Heart left ventricle (tissue), 16 donors: ENCODE data around the gene SLC23A2. TPM values are rescaled to one million over a fixed set of nuclear protein-coding genes. Genes with fewer than 3 reads are reported as not detected.

Experiments used
- ATAC-seq, 4 donors: fragments of 200-7000 bp; cut with Tn5 transposase; one replicate each; pipeline ENCODE4 v1.9.1; 2020 to 2022; ENCODE audit warnings: moderate library complexity in 4 of 4, mild to moderate bottlenecking in 3 of 4, moderate number of reproducible peaks in 1 of 4
- DNase-seq, 5 donors: peaks; one replicate each; pipeline ENCODE4 v3.0.0-alpha.2; 2020
- H3K27ac ChIP-seq, 12 donors: fragments of 200-600 bp; sonication (generic) in 4 of 12; one replicate each; pipeline versions ENCODE4 v1.5.0 to v1.8.0; 2016 to 2022; ENCODE audit warnings: mild to moderate bottlenecking in 2 of 12
- H3K27me3 ChIP-seq, 9 donors: fragments of 200-600 bp; sonication (generic) in 2 of 9; one replicate each; pipeline versions ENCODE4 v1.5.1 to v1.8.0; 2016 to 2022; ENCODE audit warnings: mild to moderate bottlenecking in 3 of 9
- H3K36me3 ChIP-seq, 9 donors: fragments of 200-600 bp; sonication (generic) in 2 of 9; one replicate each; pipeline versions ENCODE4 v1.5.0 to v1.8.0; 2018 to 2022; ENCODE audit warnings: mild to moderate bottlenecking in 2 of 9
- H3K4me1 ChIP-seq, 12 donors: fragments of 200-600 bp; sonication (generic) in 4 of 12; one replicate each; pipeline versions ENCODE4 v1.5.0 to v1.8.0; 2016 to 2022; ENCODE audit warnings: mild to moderate bottlenecking in 3 of 12
- H3K4me3 ChIP-seq, 12 donors: fragments of 200-600 bp; sonication (generic) in 4 of 12; one replicate each; pipeline versions ENCODE4 v1.5.0 to v1.8.0; 2017 to 2022; ENCODE audit warnings: mild to moderate bottlenecking in 9 of 12, moderate library complexity in 4 of 12
- H3K9me3 ChIP-seq, 12 donors: fragments of 200-600 bp; sonication (generic) in 4 of 12; one replicate each; pipeline versions ENCODE4 v1.5.0 to v1.8.0; 2016 to 2022; ENCODE audit warnings: mild to moderate bottlenecking in 1 of 12
- POLR2A ChIP-seq, 2 donors: fragments of 450-650 bp; IDR thresholded peaks; one replicate each; pipeline ENCODE4 v1.6.1; 2017; ENCODE audit warnings: antibody characterized with exemption in 2 of 2, mild to moderate bottlenecking in 2 of 2, moderate library complexity in 2 of 2
- WGBS, 4 donors: extraction: QIAGEN DNeasy Blood & Tissue Kit in 2 of 4; methylation state at CpG; one replicate each; pipeline versions ENCODE4 v1.1.5 to v1.1.7; 2013 to 2018; 5-methylcytosine and 5-hydroxymethylcytosine counted together
- intact Hi-C, 10 donors: fragments of 100-400 bp; cut with DNase I; formaldehyde crosslinking; loops; one replicate each; pipeline versions ENCODE4 v1.11.1 to v1.14.2; 2022
- polyA plus RNA-seq, 2 donors: library from polyadenylated mRNA; stranded (reverse); fragments of 200-250 nt; gene quantifications; one replicate each; pipeline ENCODE4 v1.2.3, GENCODE V29; 2013
- total RNA-seq, 9 donors: library from RNA; depleted of rRNA in 2 of 9; stranded (reverse); fragments of >200 nt in 2 of 9; fragmentation: NEBNext Ultra II Directional in 3 of 9; extraction: Animal tissue kit (Norgen Biotek cat#: 25700) in 3 of 9; gene quantifications; one replicate each; pipeline versions ENCODE4 v1.1.0 to v1.2.4, GENCODE V29; 2016 to 2023
- TF ChIP-seq, protein P1 (sequence below), 12 donors: fragments of 200-600 bp; sonication (generic) in 4 of 12; IDR thresholded peaks; one replicate each; pipeline versions ENCODE4 v1.5.0 to v1.8.0; 2018 to 2022; ENCODE audit warnings: antibody characterized with exemption in 12 of 12, mild to moderate bottlenecking in 5 of 12
- donor health status: ischemic (EF 13 %, LVEDD 7.1; RV severe dilation, severe dysfunction).
- donor health status: healthy with polysubstance abuse.
- donor health status: DM: no; HTN: yes; CAD: no.
- donor health status: DM: no; HTN: no; CAD: no.
- donor health status: ischemic (EF 25% LVEDD 6.9; RV normal size, moderate dysfunction).
- donor health status: ischemic (EF 25% LVEDD 5.7; RV mildly dilated, moderate dysfunction).
- donor health status: healthy.
- donor health status: DM: yes; HTN: yes; CAD: no.
- donor health status: ischemic (EF 35%, LVEDD 5.7; RV mildly dilated, moderate dysfunction).
- donor health status: nonischemic (EF 11% LVEDD 7.7; RV severe dilation, severe dysfunction).
- donor health status: DM: yes; HTN: yes; CAD: no.
- donor health status: PGD.
- donor health status: ischemic (EF 29% LVEDD 5.4; RV normal size, mild dysfunction).
- donor health status: nonischemic (EF 23%, LVEDD 6.1; RV moderate dilation, normal function).

Gene SLC23A2
- total and polyA plus RNA-seq, 11 donors = 3.0 to 18.7 (median 8.1) TPM

DNA sequence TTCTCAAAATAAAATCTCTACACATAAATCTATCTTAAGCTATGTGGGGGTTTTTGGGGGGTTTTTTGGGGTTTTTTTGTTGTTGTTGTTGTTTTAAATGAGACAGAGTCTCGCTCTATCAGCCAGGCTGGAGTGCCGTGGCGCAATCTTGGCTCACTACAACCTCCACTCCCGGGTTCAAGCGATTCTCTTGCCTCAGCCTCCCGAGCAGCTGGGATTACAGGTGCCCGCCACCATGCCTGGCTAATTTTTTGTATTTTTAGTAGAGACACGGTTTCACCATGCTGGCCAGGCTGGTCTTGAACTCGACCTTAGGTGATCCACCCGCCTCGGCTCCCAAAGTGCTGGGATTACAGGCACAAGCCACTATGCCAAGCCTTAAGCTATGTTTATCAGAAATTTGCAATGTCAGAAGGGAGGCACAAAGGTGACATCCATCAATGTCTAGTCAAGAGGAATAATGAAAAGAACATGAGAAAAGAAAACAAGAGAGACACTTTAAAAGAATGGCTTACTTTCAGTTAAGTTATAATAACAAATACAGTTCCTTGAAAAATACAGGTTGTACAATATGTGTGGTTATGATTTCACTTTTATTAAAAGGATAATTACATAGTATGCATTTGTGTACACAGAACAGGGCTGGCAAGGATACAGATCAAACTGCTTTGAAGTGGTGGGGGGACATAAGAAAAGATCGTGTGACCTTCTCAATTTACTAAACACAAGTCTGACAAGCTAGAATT lies 28.6 kb downstream of the SLC23A2 start:
- ATAC-seq (no peak), DNase-seq (no peak)
- H3K4me3 ChIP-seq = peak overlapping the region in 5 of 12 donors; percentile 11 to 52 (median 39)
- no peaks in the 10 kb centered on the region for H3K9me3 ChIP-seq
- no peaks in the 10 kb centered on the region for H3K27me3 ChIP-seq
- H3K27ac ChIP-seq = peak overlapping the region in 6 of 12 donors; percentile 25 to 83 (median 45)
- H3K4me1 ChIP-seq = peaks cover 0 to 21% (median 11%) of the 10 kb centered on the region in 12 donors
- TF ChIP-seq, protein P1, sequence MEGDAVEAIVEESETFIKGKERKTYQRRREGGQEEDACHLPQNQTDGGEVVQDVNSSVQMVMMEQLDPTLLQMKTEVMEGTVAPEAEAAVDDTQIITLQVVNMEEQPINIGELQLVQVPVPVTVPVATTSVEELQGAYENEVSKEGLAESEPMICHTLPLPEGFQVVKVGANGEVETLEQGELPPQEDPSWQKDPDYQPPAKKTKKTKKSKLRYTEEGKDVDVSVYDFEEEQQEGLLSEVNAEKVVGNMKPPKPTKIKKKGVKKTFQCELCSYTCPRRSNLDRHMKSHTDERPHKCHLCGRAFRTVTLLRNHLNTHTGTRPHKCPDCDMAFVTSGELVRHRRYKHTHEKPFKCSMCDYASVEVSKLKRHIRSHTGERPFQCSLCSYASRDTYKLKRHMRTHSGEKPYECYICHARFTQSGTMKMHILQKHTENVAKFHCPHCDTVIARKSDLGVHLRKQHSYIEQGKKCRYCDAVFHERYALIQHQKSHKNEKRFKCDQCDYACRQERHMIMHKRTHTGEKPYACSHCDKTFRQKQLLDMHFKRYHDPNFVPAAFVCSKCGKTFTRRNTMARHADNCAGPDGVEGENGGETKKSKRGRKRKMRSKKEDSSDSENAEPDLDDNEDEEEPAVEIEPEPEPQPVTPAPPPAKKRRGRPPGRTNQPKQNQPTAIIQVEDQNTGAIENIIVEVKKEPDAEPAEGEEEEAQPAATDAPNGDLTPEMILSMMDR (IDR thresholded peaks at IDR 0.05) = no peak
- no peak for TF ChIP-seq POLR2A (IDR thresholded peaks at IDR 0.05)
- intact Hi-C loops = loop anchor here in 1 of 10 donors (10.0 kb wide), 1 partner anchor 62 kb away; no protein-coding TSS in a partner anchor
- peaks cover 0 to 34% (median 28%) of the 10 kb centered on the region in 9 donors for H3K36me3 ChIP-seq
- 88 to 91% (median 90%) methylated on average over 12 of the region's 12 CpGs for WGBS, 4 donors

DNA sequence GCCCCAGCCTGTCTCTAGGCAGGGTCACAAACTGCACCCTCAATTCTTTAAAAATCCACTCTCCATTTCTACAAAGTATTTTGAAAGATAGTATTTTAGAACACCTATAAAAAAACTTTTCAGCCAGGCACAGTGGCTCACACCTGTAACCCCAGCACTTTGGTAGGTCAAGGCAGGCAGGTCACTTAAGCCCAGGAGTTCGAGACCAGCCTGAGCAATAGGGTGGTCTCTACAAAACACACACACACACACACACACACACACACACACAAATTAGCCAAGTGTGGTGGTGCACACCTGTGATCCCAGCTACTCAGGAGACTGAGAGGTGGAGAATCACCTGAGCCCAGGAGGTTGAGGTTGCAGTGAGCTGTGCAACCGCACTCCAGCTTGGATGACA lies 30.2 kb downstream of the SLC23A2 start:
- WGBS, 4 donors = 93 to 100% (median 97%) methylated on average over 2 of the region's 2 CpGs
- ATAC-seq (no peak), DNase-seq (no peak)
- intact Hi-C loops = loop anchor here in 1 of 10 donors (10.0 kb wide), 1 partner anchor 64 kb away; no protein-coding TSS in a partner anchor
- TF ChIP-seq, protein P1 (IDR thresholded peaks at IDR 0.05) = no peak
- no peak for TF ChIP-seq POLR2A (IDR thresholded peaks at IDR 0.05)
- H3K36me3 ChIP-seq = peaks cover 0 to 39% (median 28%) of the 10 kb centered on the region in 9 donors
- no peak overlapping the region for H3K27ac ChIP-seq
- H3K9me3 ChIP-seq = no peaks in the 10 kb centered on the region
- no peaks in the 10 kb centered on the region for H3K27me3 ChIP-seq
- peaks cover 0 to 21% (median 11%) of the 10 kb centered on the region in 12 donors for H3K4me1 ChIP-seq
- no peak overlapping the region for H3K4me3 ChIP-seq

DNA sequence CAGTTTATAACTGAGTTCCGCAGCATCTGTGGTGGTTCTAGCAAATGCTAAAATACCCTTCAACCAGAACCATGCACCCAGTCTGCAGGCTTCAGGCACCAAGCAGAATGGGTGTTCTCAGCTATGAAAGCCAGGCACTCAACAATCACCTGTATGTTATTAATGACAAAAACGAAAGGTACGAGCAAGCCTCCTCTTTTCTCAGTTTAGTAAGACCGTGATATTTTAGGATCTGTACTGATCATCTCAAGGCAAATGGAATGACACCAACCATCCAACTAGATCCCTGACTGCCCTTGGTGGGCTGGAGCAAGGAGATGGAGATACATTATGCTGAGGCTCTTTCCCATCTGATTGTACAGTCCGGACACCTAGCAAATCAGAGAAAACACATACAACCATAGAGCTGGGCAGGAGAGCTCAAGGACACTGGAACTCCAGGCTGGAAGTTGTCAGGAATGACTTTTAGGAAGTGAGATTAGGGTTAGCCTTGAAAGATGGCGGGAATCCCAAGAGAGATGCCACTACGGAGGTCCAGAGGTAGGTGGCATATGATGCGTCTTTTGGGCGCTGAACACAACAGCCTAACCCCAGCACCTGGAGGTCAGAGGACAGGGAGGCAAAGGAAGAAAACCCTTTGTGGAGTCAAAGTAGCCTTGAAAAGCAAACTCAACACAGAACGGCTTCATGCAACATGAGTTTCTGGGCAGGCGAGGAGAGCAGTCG lies 33.4 kb downstream of the SLC23A2 start:
- TF ChIP-seq POLR2A (IDR thresholded peaks at IDR 0.05) = no peak
- DNase-seq (no peak), ATAC-seq (no peak)
- Histone ChIP-seq H3K4me3 (no peak overlapping the region), H3K27me3 (no peaks in the 10 kb centered on the region), H3K36me3 (peaks cover 0 to 39% (median 28%) of the 10 kb centered on the region in 9 donors), H3K27ac (no peak overlapping the region), H3K4me1 (peaks cover 0 to 5% (median 0%) of the 10 kb centered on the region in 12 donors), H3K9me3 (no peaks in the 10 kb centered on the region)
- 95 to 98% (median 98%) methylated on average over 12 of the region's 12 CpGs for WGBS, 4 donors
- intact Hi-C loops = loop anchor here in 4 of 10 donors (10.0 kb wide), 1 partner anchor 127 kb away; no protein-coding TSS in a partner anchor

DNA sequence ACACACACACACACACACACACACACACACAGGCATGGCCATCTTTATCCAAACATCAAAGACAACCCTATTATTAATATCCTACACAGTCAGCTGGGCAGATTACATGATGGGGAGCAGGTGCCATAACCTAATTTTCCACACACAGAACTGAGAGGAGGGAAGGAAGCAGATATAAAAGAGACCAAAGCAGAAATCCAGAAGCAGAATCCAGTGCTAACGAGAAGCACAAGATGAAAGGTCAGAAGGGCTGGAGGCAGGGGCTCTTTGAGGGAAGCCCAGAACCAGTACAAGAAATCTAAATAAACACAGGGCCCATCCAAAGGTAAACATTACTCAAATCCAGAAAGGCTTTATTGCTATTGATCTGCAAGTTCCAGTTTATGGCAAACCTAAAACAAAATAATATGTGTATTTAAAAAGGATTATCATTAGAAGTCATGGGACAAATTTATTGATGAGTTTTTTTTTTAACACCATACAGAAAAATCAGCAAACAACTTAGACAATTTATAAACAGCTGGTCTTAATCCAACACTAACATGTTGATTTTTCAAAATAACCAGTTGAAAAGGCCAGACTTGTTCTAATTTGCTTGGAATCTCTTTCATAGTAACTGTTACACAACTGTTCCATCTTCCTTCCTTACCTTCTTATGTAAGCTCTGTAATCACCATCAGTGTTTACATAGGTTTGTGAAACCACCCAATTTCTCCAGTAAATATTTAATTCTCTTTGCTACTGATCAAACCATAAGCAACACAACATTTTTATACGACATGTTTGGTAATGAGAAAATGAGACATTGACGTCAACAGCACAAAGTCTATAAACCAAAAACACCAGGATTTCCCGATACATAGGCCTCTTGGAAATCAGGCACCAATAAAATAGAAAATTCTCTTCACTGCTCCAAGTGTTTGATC lies 34.2 kb downstream of the SLC23A2 start:
- Histone ChIP-seq H3K27me3 (no peaks in the 10 kb centered on the region), H3K27ac (peak overlapping the region in 1 of 12 donors; percentile 30), H3K9me3 (no peaks in the 10 kb centered on the region), H3K36me3 (peaks cover 0 to 39% (median 28%) of the 10 kb centered on the region in 9 donors), H3K4me1 (peaks cover 0 to 7% (median 2%) of the 10 kb centered on the region in 12 donors), H3K4me3 (no peak overlapping the region)
- ATAC-seq (no peak), DNase-seq (no peak)
- WGBS, 4 donors = 75 to 89% (median 76%) methylated on average over 4 of the region's 4 CpGs
- TF ChIP-seq, protein P1 (IDR thresholded peaks at IDR 0.05) = no peak
- TF ChIP-seq POLR2A (IDR thresholded peaks at IDR 0.05) = no peak
- intact Hi-C loops = loop anchor here in 4 of 10 donors (10.0 kb wide), 1 partner anchor 128 kb away; no protein-coding TSS in a partner anchor
